ENCODE data around the gene CD52. TPM values are rescaled to one million over a fixed set of nuclear protein-coding genes. Genes with fewer than 3 reads are reported as not detected.
A peak's percentile ranks its signal among the peaks of the same experiment; 100 is the strongest.

The CD52 gene
- total RNA-seq, 1 experiment from 2014 or later = not detected

DNA sequence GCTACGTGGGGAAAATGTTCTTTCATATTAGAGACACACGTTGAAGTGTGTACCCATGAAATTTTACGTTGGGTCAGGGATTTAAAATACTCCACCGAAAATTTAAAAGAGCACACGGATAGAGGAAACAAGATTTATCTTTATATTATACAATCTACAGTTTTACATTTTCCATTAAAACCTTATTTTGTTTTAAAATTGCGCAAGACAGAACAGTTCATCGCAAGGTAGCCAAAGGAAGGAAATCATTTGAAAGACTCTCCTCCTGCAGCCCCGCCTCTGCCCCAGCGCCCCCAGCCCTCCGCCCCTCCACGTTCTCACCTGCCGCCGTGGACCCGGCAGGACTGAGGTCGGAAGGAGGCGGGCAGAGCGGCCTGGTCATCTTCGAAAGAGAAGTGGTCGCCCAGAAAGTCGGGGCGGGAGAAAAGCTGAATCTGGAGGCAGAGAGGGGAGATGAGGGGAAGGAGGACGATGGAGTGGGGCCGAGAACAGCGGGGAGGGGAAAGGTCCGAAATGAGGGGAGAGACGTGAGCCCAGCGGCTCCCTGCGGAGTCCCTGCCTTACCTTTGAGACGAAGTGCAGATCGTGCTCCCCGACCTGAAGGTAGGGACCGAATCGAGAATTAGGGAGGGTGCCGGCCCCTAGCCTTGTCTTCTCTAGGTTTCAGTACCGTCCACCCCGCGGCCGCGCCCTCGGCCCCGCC is 18.2 kb downstream of the CD52 start:
- no peak for DNase-seq (ENCODE audit: low read depth)

DNA sequence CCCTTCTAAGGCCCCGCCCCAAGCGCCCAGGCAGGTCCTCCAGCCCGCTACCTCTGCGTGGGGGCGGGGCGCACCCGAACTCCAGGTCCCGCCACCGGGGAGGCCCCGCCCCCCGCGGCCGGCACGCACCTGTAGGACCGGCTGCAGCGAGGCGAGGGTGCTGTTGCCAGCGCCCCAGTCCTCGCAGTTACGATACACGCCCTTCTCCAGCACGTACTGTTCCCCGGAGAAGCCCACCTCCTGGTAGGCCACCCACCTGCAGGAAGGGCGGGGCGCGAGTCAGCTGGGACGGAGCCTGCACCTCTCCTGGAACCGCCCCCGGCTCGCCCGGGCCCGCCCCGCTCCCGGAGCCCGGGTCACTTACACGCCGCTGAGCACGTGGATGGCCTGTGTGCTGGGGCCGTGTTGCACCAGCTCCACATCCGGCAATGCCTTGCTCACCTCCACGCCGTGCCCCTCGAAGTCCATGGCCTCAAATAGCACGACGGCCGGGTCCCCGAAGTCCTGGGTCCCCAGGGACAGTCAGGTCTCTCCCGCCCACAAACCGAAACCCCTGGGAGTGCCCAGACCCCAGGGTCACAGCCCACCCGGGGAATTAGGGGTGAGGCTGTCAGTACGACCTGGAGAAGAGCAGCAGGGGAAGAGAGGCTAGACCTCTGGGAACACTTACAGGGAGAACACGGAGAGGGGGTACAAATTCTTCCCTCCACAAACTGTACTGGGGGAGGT is 18.9 kb downstream of the CD52 start:
- peak; percentile 76 for DNase-seq (ENCODE audit: low read depth)

DNA sequence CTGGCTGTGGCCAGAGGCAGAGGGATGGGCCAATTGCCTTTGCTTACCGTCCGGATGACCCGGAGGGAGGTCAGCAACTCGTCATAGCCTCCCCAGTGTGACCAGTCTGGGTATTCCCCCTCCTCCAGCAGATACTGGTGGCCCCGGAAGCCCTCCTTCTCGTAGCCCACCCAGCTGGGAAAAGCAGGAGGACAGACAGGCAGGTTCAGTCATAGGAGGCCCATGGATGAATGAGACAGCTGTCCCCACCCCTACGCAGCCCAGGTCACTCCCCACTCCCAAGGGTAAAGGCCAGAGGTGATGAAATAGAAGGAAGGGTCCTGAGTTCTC is 19.4 kb downstream of the CD52 start:
- no peak for DNase-seq (ENCODE audit: low read depth)

DNA sequence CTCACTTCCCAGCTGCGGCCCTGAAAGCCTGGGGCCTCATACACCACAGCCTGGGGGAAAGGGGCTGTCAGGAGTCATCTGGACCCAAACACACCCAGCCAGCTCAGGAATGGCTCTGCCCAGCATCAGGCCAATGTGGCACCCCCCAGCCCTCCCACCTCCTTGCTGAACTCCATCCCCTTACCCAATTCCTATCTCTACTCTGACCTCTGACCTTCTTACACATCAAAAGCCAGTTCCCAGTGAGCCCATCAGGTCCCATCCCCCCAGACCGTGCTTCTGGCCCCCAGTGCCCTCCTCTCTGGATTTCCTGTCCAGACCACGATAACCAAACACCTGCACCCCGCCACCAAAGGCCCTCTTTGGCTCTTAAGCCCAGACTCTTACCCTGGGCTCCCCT is 19.9 kb downstream of the CD52 start:
- no peak for DNase-seq (ENCODE audit: low read depth)

DNA sequence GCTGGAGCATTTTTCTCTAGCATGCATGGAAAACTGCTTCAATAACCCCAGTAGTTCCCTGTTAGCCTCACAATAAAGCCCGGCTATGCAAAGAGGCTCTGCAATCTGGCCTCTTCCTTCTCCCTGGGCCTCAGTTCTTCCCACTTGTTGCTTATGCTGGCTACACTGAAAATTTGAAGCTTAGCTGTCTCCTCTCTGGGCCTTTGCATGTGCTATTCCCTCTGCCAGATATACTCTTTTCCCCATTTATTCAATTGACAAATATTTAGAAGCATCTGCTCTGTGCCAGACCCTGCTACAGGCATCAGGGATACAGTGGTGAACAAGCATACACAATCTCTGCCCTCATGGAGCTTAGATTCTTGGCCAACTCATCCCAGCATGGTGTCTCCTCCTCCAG is 20.9 kb downstream of the CD52 start:
- no peak for DNase-seq (ENCODE audit: low read depth)

DNA sequence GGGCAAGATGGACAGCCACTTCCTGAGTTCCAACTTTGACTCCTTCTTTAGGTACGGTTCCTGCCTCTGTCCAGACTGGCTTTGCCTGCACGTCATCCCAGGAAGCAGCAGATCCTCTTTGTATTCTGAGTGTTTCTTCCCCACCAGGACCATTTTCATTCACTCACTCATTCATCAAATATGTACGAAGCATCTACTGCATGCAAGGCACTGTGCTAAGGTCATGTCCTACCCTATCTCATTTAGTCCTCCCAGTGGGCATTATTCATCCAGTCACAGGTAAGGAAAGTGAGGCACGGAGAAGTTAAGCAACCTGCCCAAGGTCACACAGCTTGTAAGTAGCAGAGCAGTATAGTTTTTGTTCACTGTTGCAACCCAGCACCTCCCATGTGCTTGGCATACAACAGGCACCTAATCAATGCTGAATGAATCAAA is 22.3 kb downstream of the CD52 start:
- DNase-seq (ENCODE audit: low read depth) = no peak

DNA sequence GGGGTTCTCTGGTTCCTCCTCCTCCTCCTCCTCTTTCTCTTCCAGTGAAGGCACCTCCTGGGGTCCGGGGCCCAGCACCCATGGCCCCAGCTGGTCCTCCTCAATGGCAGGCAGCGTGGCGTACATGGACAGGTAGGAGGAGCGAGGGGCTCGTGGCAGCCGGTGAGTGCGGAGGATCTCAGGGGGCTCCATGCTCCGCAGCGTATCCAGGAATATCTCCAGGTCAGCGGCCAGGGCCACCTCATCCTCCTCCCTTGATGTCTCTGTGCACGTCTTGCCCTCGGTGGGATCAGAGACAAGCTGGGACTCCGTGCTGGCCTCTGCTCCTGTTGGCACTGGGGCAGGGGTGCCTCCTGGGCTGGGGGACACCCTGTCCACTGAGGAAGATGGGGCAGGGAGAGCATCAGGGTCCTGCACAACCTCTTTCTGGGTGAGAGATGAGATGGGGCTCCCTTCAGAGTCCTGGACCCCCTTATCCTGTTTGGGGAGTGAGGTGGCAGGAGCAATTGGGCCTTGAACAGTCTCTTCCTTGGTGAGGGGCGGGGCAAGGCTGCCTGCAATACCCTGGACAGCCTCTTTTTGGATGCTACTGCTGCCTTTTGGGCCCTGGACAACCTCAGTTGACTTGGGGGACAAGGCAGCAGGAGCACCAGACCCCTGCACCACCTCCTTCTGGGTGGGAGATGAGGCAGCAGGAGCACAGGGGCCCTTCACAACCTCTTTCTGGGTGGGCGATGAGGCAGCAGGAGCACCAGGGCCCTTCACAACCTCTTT is 26.6 kb downstream of the CD52 start:
- DNase-seq (ENCODE audit: low read depth) = no peak

DNA sequence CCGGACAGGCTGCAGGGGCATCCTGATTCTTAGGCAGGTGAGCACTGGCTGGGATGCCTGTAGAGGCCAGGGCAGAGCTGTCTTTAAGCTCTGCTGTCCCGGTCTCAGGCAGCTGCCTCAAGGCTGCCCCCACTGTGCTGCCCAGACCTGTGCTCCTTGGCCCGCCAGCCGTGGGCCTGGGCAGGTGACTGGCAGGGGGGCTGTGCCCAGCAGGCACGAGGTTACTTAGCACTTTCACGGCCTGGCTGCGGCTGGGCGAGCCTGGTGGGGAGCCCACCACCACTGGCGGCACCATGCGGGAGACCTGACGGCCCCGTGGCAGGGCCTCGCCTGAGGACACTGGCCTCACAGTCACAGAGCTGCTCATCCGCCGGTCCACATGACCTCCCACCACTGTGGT is 28.0 kb downstream of the CD52 start:
- DNase-seq (ENCODE audit: low read depth) = no peak

DNA sequence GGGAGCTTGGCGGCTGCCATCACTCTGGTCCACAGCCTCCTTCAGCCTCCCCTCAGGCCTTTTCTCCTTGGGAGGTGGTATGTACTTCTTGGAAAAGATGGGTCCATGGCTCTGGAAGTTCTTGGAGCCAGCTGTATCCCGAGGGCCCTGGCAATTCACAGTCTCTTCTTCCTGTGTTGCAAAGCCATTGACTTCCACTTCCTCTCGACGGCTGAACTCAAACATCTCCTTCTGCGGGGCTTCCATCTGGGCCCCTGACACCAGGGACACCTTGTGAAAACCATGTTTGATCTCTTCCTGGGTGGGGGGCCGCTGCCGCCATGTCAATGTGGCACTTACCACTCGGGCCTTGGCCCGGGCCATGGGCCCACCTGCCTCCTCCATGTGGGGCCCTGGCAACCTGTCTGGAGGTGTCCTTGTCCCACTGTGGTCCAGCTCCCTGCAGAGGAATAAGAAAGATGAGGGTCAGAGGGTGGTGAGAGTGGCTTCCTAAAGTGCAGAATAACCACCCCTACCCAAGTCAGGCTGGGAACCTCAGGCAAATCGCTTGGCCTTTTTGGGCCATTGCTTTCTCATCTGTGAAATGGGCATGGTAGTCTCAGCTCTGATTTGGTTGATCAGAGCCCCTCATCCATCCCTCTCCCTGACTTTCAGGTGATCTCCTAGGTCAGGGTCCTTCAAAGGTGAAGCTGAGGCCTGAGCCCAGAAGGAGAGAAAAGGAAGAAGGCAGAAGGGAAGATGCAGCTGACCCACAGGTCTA is 28.7 kb downstream of the CD52 start:
- DNase-seq (ENCODE audit: low read depth) = no peak

DNA sequence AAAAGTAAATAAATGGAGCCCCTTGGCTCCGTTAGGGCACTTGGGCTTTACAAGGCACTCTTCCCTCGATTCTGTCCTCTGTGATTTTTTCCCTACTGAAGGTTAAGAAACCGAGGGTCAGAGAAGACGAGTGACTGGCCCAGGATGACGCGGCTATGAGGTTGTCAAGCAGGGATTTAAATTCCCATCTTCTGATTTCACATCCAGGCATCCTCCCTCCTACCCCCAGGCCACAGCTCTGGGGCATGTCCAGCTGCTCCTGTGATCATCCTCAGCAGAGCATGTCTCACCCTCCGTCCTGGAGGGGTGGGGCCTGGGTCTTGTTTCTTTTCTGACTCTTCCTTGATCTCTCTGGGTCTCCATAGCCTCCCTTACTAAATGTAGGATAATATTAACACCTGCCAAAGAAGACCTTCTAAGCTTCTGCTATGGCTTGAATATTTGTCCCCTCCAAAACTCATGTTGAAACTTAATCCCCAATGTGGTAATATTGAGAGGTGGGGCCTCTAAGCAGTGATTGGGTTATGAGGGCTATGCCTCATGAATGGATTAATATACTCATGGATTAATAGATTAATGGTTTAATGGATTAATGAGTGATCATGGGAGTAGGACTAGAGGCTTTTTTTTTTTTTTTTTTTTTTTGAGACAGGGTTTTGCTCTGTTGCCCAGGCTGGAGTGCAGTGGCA is 31.6 kb downstream of the CD52 start:
- peak; percentile 80 for DNase-seq (ENCODE audit: low read depth)

DNA sequence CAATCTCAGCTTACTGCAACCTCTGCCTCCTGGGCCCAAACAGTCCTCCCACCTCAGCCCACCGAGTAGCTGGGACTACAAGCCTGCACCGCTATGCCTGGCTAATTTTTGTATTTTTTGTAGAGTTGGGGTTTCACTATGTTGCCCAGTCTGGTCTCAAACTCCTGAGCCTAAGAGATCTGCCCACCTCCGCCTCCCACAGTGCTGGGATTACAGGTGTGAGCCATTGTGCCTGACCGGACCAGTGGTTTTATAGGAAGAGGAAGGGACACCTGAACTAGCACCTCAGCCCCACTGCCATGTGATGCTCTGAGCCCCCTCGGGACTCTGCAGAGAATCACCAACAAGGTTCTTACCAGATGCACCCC is 32.1 kb downstream of the CD52 start:
- DNase-seq (ENCODE audit: low read depth) = no peak

DNA sequence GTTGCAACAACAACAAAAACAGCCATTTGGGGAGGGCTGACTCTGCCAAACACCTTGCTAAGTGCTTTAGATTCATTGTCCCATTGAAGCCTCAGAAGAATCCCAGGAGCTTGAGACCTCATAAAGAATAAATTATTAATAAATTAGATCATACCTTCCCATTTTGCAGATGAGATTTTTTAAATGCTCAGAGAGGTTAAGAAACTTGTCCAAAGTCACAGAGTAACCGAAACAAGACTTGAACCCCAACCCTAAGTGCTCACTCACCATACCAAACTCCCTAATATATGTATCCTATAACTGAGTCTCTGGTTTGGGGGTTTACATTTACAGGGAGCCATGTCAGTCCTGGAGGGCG is 32.6 kb downstream of the CD52 start:
- no peak for DNase-seq (ENCODE audit: low read depth)

DNA sequence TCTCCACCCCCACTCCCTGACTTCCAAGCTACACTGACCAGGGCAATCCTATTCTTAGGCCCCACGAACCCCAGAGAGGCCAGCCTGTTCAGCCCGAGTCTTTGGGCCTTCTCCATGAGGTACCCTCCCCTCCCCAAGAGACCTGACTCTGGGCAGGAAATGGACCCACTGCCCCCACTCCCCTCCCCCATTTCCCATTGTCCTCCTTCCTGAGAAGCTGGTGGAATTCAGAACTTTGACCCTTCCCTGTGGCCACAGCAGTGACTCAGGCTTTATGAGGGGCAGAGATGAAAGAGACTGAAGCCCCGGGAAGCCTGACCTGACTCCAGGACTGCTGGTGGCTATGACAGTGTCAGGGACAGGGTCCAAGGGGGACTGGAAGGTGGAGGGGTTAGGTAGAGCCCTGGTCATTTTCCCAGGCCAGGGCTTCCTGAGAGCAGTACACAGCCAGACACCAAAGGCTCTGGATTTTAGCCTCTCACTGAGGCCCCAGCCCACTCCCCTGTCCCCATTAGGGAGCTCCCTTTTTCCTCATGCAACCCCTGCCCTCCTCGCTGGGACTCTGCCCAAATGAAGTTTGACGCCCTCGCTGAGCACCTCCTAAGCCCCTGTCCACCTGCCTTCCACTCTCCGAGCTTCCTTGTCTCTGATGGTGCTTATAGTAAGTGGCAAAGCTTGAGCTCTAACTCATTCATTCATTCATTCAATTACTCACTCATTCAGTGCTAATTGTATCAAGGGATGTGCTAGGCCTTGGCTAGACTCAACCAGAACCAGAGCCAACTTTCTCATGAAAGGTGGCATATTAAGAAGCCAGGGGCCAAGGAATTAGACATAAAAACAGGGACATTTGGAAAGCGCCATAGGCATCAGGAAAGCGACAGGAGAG is 33.2 kb downstream of the CD52 start:
- no peak for DNase-seq (ENCODE audit: low read depth)

DNA sequence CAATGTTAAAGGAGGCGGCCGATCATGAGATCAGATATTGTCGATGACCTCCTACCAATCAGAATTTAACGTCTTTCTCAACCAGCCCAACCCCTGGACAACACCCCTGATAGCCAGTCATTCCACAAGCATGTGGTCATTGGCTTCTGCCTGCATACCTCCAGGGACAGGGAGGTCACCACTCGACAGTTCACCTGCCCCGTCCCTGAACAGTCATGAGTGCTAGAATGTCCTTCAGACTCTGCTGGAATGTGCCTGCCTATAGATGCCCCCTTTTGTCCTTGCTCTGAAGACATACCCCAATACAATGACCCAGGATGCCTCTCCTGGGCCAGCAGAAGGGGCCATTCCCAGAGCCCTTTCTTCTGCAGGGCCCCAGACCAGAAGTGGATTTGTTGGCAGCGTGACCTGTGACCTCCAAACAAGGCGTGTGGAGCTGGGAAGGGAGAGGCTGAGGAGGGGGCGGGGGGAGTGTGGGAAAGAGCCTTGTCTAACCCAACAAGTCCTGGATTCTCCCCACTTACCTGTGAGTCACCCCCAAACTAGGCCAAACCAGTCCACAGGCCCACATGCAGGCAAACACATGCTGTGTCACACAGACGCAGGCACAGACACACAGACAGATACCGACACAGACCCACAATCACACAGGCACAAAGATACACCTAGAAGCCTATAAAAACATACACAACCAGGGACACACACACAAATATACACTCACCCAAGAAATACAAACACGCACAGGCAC is 34.0 kb downstream of the CD52 start:
- DNase-seq (ENCODE audit: low read depth) = peak; percentile 88

DNA sequence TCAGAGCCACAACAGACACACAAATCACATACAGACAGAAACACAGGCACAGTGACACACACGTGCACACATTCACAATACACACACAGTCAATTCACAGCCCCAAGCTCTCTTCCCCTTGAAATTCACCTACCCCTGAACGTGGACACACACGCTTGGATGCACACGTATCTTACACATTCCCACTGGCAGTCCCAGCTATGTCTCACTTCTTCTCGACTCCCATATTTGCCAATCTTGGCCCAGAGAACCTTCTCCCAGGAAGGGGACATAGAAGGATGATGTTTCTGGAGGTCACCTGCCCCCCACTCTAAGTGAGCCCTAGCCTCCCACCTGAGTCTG is 34.6 kb downstream of the CD52 start:
- DNase-seq (ENCODE audit: low read depth) = no peak

DNA sequence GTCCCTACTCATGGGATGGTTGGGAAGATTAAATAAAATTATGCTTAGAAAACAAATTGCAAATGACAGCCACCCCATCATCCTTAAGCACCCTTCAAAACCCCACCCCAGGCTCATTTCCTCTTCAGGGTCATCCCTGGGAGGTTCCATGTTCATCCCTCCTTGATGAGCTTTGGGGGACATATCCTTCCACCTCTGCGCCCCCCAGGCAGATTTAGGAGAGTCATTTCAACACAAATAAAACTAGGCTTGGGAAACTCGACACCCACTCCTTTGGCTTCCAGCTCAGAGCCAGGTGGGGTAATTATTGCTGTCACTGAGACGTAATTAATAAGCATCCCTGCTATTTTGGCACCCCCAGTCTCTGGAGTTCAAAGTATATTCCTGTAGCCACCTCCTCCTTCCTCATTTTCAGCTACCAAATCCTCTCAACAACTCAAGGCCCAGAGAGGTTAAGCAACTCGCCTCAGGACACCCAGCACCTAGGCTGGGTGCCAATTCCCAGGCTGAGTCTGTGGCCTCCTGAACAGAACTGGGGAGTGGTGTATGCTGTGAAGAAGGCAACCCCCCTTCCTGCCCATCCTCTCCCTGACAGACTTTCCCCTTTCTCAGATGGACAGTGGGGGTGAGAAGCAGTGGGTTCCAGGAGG is 35.6 kb downstream of the CD52 start:
- no peak for DNase-seq (ENCODE audit: low read depth)

DNA sequence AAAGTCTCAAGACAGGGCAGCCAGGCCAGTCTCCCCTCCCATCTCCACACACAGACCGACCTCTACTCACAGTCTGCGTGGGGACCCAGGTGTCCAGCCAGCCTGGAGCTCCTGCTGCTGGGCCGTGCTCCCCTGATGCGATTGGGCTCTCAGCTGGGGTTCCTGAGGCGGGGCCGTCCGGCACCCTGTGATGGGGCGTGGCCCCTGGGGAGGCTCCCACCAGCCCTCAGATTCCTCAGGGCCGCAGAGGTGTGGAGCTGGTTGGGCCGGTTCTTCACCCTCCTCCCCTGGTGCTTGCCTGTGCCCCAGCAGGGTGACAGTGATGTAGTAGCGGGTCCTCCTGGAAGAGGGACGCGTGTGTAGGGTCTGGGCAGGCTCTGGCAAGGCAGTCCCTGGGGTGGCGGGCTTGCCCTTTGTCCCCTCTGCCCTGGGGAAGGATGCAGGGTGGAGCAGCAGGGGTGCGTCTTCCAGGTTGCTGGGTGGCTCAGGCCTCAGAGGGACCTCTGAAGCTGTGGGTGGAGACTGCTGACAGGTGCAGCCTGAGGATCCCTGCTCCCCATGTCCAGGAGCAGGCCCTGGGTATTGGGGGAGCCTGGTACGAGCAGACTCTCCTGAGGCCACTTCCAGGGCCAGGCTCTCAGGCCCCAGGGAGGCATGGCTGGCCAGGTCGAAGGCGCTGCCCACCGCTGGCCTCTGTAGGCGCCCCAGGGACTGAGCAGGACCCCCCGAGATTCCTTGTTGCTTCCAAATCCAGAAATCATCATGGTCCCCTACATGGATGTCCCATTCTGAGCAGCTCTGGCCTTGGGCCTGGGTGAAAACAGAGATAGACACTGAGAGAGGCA is 36.4 kb downstream of the CD52 start, which contains the start of gene CRYBG2:
Gene CRYBG2 (minus strand): TSS at position 155 of the 845 bp plus-strand sequence. CDS start 7,473 bp downstream, outside the sequence.
- DNase-seq (ENCODE audit: low read depth) = no peak

DNA sequence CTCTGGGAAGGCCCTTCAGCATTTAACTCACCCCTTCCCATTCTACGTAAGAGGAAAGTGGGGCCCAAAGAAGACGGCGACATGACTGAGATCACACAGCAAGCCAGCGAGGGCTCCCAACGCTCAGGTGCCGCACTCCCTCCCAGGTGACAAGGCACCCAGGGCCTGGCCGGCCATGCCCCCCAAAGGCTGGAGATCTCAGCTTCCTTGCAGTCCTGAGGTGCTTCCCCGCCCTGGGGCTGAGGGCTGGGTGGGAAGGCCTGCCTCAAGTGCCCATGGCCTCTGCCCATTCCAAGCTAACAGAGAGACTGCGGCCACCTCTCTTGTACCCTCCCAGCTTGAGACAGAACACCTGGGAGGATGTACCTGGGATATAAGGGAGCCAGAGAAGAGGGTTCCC is 37.2 kb downstream of the CD52 start:
- no peak for DNase-seq (ENCODE audit: low read depth)

Data from Daoy (cell line).